T-cell (primary cell): Measurements from ENCODE around the gene HTR2C. TPM values are rescaled to one million over a fixed set of nuclear protein-coding genes. Genes with fewer than 3 reads are reported as not detected.

Experiments
- ATAC-seq, 4 experiments: fragments of 200-7000 bp in 3 of 4; fragments of 150-1000 bp in 1 of 4; cut with Tn5 transposase; replicated peaks in 1 of 4; 1 replicate in 3 of 4; 2 replicates in 1 of 4; pipeline ENCODE4 v1.10.0; 2021; ENCODE audit warnings: moderate library complexity in 3 of 4, mild to moderate bottlenecking in 2 of 4, moderate number of reproducible peaks in 1 of 4
- CTCF ChIA-PET, 2 donors: fragments of 300-600 bp; sonication (Branson Sonifier 250); formaldehyde crosslinking; loops; one replicate each; lab custom pipeline; 2022; ENCODE audit warnings: antibody characterized with exemption in 2 of 2; lab: Charles Lee
- POLR2A ChIA-PET, 2 donors: fragments of 300-600 bp; sonication (Branson Sonifier 250); formaldehyde crosslinking; loops; one replicate each; lab custom pipeline; 2022; ENCODE audit warnings: antibody characterized with exemption in 2 of 2; lab: Charles Lee
- DNase-seq, 35 experiments: peaks; one replicate each; pipeline versions ENCODE4 v3.0.0 to v3.0.0-alpha.2; 2013 to 2023
- H3K27ac ChIP-seq: one replicate; pipeline ENCODE4 v1.5.1; 2013; ENCODE audit warnings: low read length
- H3K27me3 ChIP-seq, 2 experiments: replicated peaks in 1 of 2; 1 replicate in 1 of 2; 2 replicates in 1 of 2; pipeline versions ENCODE4 v1.6.1 to v1.7.0; 2013; ENCODE audit warnings: low read length in 1 of 2, mixed read lengths in 1 of 2; ENCODE audit not compliant: control insufficient read depth in 2 of 2, insufficient read depth in 2 of 2; ENCODE audit errors: extremely low read depth in 1 of 2
- H3K36me3 ChIP-seq, 2 donors: 1 replicate in 1 of 2; 2 replicates in 1 of 2; pipeline versions ENCODE4 v1.6.1 to v1.7.0; 2013; ENCODE audit warnings: low read length in 1 of 2; ENCODE audit not compliant: control insufficient read depth in 2 of 2, insufficient read depth in 1 of 2; ENCODE audit errors: extremely low read depth in 1 of 2
- H3K4me1 ChIP-seq, 2 experiments: 1 replicate in 1 of 2; 2 replicates in 1 of 2; pipeline versions ENCODE4 v1.6.1 to v1.7.0; 2013; ENCODE audit warnings: low read length in 2 of 2, mixed read lengths in 1 of 2; ENCODE audit not compliant: insufficient read depth in 2 of 2, control insufficient read depth in 1 of 2; ENCODE audit errors: extremely low read depth in 1 of 2
- H3K4me3 ChIP-seq, 2 donors: 1 replicate in 1 of 2; 2 replicates in 1 of 2; pipeline versions ENCODE4 v1.5.1 to v1.7.0; 2013; ENCODE audit warnings: mild to moderate bottlenecking in 2 of 2, low read length in 1 of 2, moderate library complexity in 1 of 2; ENCODE audit not compliant: control insufficient read depth in 1 of 2; ENCODE audit errors: extremely low read depth in 1 of 2
- H3K9me3 ChIP-seq: 2 replicates; pipeline ENCODE4 v1.7.0; 2013
- H3K27ac Mint-ChIP-seq, 2 donors: one replicate each; pipeline ENCODE4 v1.8.0; 2020 to 2021; ENCODE audit warnings: mild to moderate bottlenecking in 2 of 2, mixed read lengths in 2 of 2
- H3K27me3 Mint-ChIP-seq, 2 donors: one replicate each; pipeline ENCODE4 v1.8.0; 2021 to 2022; ENCODE audit warnings: mixed read lengths in 2 of 2
- H3K36me3 Mint-ChIP-seq: one replicate; pipeline ENCODE4 v1.8.0; 2021; ENCODE audit warnings: mixed read lengths
- H3K4me1 Mint-ChIP-seq, 3 donors: one replicate each; pipeline ENCODE4 v1.8.0; 2020 to 2022; ENCODE audit warnings: mixed read lengths in 3 of 3, mild to moderate bottlenecking in 1 of 3
- H3K4me3 Mint-ChIP-seq, 3 donors: one replicate each; pipeline ENCODE4 v1.8.0; 2020 to 2022; ENCODE audit warnings: mild to moderate bottlenecking in 3 of 3, mixed read lengths in 3 of 3, moderate library complexity in 3 of 3
- H3K9me3 Mint-ChIP-seq, 3 donors: one replicate each; pipeline ENCODE4 v1.8.0; 2020 to 2022; ENCODE audit warnings: mixed read lengths in 3 of 3
- WGBS: methylation state at CpG from one replicate; pipeline ENCODE4 v1.1.5; 2013; ENCODE audit warnings: missing lambda C conversion rate; ENCODE audit not compliant: insufficient coverage; 5-methylcytosine and 5-hydroxymethylcytosine counted together
- total RNA-seq, 35 experiments: library from RNA in 6 of 35; stranded (reverse) in 6 of 35; fragments of 120-200 nt in 1 of 35; gene quantifications; one replicate each; pipeline versions ENCODE4 v1.2.1 to v1.2.4 and lab custom pipeline; 2013 to 2026

HTR2C gene
- total RNA-seq, 5 donors from 2014 or later (not counting 1 experiment from before 2014, with no cell fraction given): not detected

GRCh38 chrX:114841051-114841450, 257.2 kb downstream of the HTR2C start:
- H3K27ac Mint-ChIP-seq: no peak overlapping the region
- no CpG with 5 or more reads among the region's 1 CpG for WGBS

DNA sequence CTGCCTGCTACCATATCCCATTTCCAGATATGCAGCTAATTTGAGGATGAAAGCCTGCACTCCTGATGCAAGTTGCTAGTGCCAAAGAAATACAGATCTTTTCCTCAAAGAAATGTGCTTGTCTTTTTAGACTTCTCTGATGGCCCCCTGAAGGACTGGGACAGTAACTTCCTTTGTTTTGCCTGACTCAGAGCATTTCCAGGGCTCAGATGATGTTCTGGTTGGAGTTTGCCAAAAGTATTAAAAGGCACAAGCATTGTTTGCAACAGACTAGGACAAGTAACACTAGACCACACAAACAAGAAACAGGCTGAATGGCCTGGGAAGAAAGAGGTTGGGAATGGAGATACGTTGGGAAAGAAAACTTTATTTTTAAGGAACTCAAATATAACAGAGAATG, 258.3 kb downstream of the HTR2C start:
- no CpG with 5 or more reads among the region's 1 CpG for WGBS
- no peak overlapping the region for H3K4me3 ChIP-seq
- H3K27me3 ChIP-seq: no peaks in the 10 kb centered on the region
- H3K4me1 Mint-ChIP-seq: no peaks in the 10 kb centered on the region
- ChIA-PET POLR2A (no interaction called here), CTCF (no interaction called here)
- H3K27me3 Mint-ChIP-seq: peaks cover 0 to 16% of the 10 kb centered on the region in 2 donors
- H3K4me1 ChIP-seq: no peaks in the 10 kb centered on the region
- no peaks in the 10 kb centered on the region for H3K36me3 Mint-ChIP-seq
- DNase-seq (no peak), ATAC-seq (no peak)
- H3K4me3 Mint-ChIP-seq: no peak overlapping the region
- H3K9me3 ChIP-seq: no peaks in the 10 kb centered on the region
- no peak overlapping the region for H3K27ac Mint-ChIP-seq
- H3K36me3 ChIP-seq: no peaks in the 10 kb centered on the region
- no peak overlapping the region for H3K27ac ChIP-seq
- H3K9me3 Mint-ChIP-seq: peaks cover 0 to 7% (median 0%) of the 10 kb centered on the region in 3 donors

More at GRCh38 chrX:114841051-114841450, 257.2 kb downstream of the HTR2C start:
- Mint-ChIP-seq H3K9me3 (peaks cover 0 to 4% (median 0%) of the 10 kb centered on the region in 3 donors), H3K4me3 (no peak overlapping the region), H3K4me1 (no peaks in the 10 kb centered on the region), H3K27me3 (peaks cover 0 to 16% of the 10 kb centered on the region in 2 donors), H3K36me3 (no peaks in the 10 kb centered on the region)
- H3K27ac ChIP-seq: no peak overlapping the region
- H3K27me3 ChIP-seq: no peaks in the 10 kb centered on the region
- ChIA-PET CTCF (no interaction called here), POLR2A (interaction anchor here in 1 of 2 donors (0.5 kb wide), 1 partner anchor 148 kb away, joined by 3 read pairs; no protein-coding TSS in a partner anchor)
- DNase-seq (no peak), ATAC-seq (no peak)
- H3K9me3 ChIP-seq: no peaks in the 10 kb centered on the region
- no peaks in the 10 kb centered on the region for H3K4me1 ChIP-seq
- no peaks in the 10 kb centered on the region for H3K36me3 ChIP-seq
- no peak overlapping the region for H3K4me3 ChIP-seq

- ChIA-PET CTCF (no interaction called here), POLR2A (no interaction called here)
- Mint-ChIP-seq H3K27me3 (peaks cover 0 to 13% of the 10 kb centered on the region in 2 donors), H3K27ac (no peak overlapping the region), H3K4me1 (no peaks in the 10 kb centered on the region), H3K4me3 (no peak overlapping the region), H3K9me3 (peaks cover 2 to 10% (median 3%) of the 10 kb centered on the region in 3 donors), H3K36me3 (no peaks in the 10 kb centered on the region)
- WGBS: no CpG with 5 or more reads among the region's 1 CpG
- no peak for DNase-seq
- H3K27ac ChIP-seq: no peak overlapping the region
- no peak for ATAC-seq
- H3K4me3 ChIP-seq: no peak overlapping the region
- H3K4me1 ChIP-seq: no peaks in the 10 kb centered on the region
- no peaks in the 10 kb centered on the region for H3K9me3 ChIP-seq
- no peaks in the 10 kb centered on the region for H3K27me3 ChIP-seq
- H3K36me3 ChIP-seq: no peaks in the 10 kb centered on the region
These were observed 305.6 kb downstream of the HTR2C start for GRCh38 chrX:114889481-114889880.

DNA sequence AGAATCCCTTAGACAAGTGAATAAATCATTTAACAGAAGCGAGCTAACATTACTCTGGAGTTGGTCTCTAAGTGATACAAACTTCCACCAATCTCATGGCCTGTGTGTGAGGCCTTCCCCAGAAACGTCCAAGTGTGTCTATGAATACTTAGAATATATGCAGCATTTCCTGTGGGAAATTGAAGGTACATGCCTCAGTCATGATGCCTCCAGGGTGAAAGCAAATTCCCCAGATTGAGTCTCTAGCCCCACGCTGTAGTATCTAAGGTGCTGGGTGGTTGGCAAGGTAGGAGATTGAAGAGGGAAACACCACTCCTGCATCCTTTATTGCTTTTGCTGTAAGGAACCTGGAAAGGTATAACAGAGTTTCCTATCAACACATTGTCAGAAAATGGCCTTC, 319.7 kb downstream of the HTR2C start:
- no peaks in the 10 kb centered on the region for H3K4me1 Mint-ChIP-seq
- H3K4me3 Mint-ChIP-seq: no peak overlapping the region
- Histone ChIP-seq H3K27me3 (no peaks in the 10 kb centered on the region), H3K36me3 (no peaks in the 10 kb centered on the region), H3K4me3 (no peak overlapping the region), H3K9me3 (peaks cover 2% of the 10 kb centered on the region), H3K4me1 (no peaks in the 10 kb centered on the region), H3K27ac (no peak overlapping the region)
- POLR2A ChIA-PET: no interaction called here
- no peak for DNase-seq
- no peak for ATAC-seq
- peaks cover 0 to 16% of the 10 kb centered on the region in 2 donors for H3K27me3 Mint-ChIP-seq
- no peaks in the 10 kb centered on the region for H3K36me3 Mint-ChIP-seq
- peaks cover 0 to 6% (median 6%) of the 10 kb centered on the region in 3 donors for H3K9me3 Mint-ChIP-seq
- WGBS: no CpG with 5 or more reads among the region's 3 CpGs
- no peak overlapping the region for H3K27ac Mint-ChIP-seq
- CTCF ChIA-PET: no interaction called here

DNA sequence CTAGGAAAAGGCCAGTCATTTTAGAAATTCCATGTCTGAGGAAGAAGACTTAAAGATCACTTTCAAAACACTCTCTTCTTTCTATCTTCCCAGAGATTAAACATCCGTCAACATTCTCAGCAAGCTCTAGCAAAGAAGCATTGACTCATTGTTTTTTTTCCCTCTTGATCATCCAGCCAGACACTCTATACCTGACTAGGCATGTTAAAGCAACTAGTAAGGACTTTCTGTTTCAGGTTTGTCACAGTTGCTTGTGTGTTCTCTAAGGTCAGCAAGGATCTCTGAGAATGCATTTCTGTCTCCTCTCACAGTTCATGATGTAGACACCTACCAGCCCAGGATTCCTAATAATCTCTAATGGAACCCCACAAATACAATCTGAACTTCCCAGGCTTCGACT, 321.4 kb downstream of the HTR2C start:
- H3K9me3 ChIP-seq: peaks cover 2% of the 10 kb centered on the region
- H3K27me3 ChIP-seq: no peaks in the 10 kb centered on the region
- no peak overlapping the region for H3K27ac Mint-ChIP-seq
- no peaks in the 10 kb centered on the region for H3K36me3 ChIP-seq
- ATAC-seq (no peak), DNase-seq (no peak)
- H3K4me3 Mint-ChIP-seq: no peak overlapping the region
- H3K27ac ChIP-seq: no peak overlapping the region
- peaks cover 0 to 6% (median 6%) of the 10 kb centered on the region in 3 donors for H3K9me3 Mint-ChIP-seq
- H3K36me3 Mint-ChIP-seq: no peaks in the 10 kb centered on the region
- ChIA-PET CTCF (no interaction called here), POLR2A (no interaction called here)
- H3K4me3 ChIP-seq: no peak overlapping the region
- 60% methylated on average over 1 of the region's 2 CpGs for WGBS
- H3K27me3 Mint-ChIP-seq: peaks cover 0 to 16% of the 10 kb centered on the region in 2 donors
- no peaks in the 10 kb centered on the region for H3K4me1 ChIP-seq
- no peaks in the 10 kb centered on the region for H3K4me1 Mint-ChIP-seq

DNA sequence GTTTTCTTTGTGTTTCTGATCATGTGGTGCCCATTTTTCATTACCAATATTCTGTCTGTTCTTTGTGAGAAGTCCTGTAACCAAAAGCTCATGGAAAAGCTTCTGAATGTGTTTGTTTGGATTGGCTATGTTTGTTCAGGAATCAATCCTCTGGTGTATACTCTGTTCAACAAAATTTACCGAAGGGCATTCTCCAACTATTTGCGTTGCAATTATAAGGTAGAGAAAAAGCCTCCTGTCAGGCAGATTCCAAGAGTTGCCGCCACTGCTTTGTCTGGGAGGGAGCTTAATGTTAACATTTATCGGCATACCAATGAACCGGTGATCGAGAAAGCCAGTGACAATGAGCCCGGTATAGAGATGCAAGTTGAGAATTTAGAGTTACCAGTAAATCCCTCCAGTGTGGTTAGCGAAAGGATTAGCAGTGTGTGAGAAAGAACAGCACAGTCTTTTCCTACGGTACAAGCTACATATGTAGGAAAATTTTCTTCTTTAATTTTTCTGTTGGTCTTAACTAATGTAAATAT, 323.2 kb downstream of the HTR2C start:
- no peaks in the 10 kb centered on the region for H3K36me3 Mint-ChIP-seq
- peaks cover 0 to 12% of the 10 kb centered on the region in 2 donors for H3K27me3 Mint-ChIP-seq
- ChIA-PET CTCF (no interaction called here), POLR2A (no interaction called here)
- Histone ChIP-seq H3K9me3 (no peaks in the 10 kb centered on the region), H3K4me3 (no peak overlapping the region), H3K27ac (no peak overlapping the region), H3K4me1 (no peaks in the 10 kb centered on the region), H3K36me3 (no peaks in the 10 kb centered on the region), H3K27me3 (no peaks in the 10 kb centered on the region)
- no peak for ATAC-seq
- H3K9me3 Mint-ChIP-seq: peaks cover 0 to 6% (median 3%) of the 10 kb centered on the region in 3 donors
- H3K27ac Mint-ChIP-seq: no peak overlapping the region
- H3K4me1 Mint-ChIP-seq: no peaks in the 10 kb centered on the region
- no peak overlapping the region for H3K4me3 Mint-ChIP-seq
- DNase-seq: no peak
- 53% methylated on average over 4 of the region's 9 CpGs for WGBS
